K562 (cell line): ENCODE data around the gene ANGPTL7. TPM values are rescaled to one million over a fixed set of nuclear protein-coding genes. Genes with fewer than 3 reads are reported as not detected.

Experiments used
- ATAC-seq: fragments of 200-7000 bp; cut with Tn5 transposase; 3 replicates; pipeline ENCODE4 v1.9.1; 2020; ENCODE audit warnings: moderate library complexity
- BruUV-seq: library from RNA; stranded (reverse); fragments of 400-500 nt; replicated peaks from 2 replicates; lab custom pipeline; 2021; lab: Mats Ljungman, UMichigan
- CTCF ChIA-PET: fragments of 300-600 bp; formaldehyde crosslinking; extraction: SDS; loops from one replicate; lab custom pipeline; 2021; ENCODE audit warnings: low intra/inter-chr PET ratio; lab: Yijun Ruan, JAX
- POLR2A ChIA-PET: fragments of 300-600, 350-650 bp; sonication (Branson Sonifier 250); formaldehyde crosslinking; extraction: SDS; loops from one replicate; lab custom pipeline; 2021; ENCODE audit warnings: antibody characterized with exemption, inconsistent platforms; lab: Yijun Ruan, JAX
- DNase-seq, 4 experiments: peaks; one replicate each; pipeline versions ENCODE4 v3.0.0 to v3.0.0-alpha.2; 2011 to 2018; ENCODE audit warnings: low spot score in 3 of 4, mixed read lengths in 3 of 4; ENCODE audit errors: extremely low read depth in 1 of 4
- FAIRE-seq: peaks from 2 replicates; lab custom pipeline; 2011; peaks lifted over from hg19 to GRCh38; lab: Jason Lieb, UNC
- H2AFZ ChIP-seq: 2 replicates; pipeline ENCODE4 v1.6.0; 2011; ENCODE audit warnings: low read depth, low read length, control low read depth, inconsistent platforms
- H3K27ac ChIP-seq: fragments of 200-600 bp; 3 replicates; pipeline ENCODE4 v1.8.0; 2011; ENCODE audit warnings: low read depth, mild to moderate bottlenecking, control low read depth, inconsistent platforms, low read length, moderate library complexity, mixed read lengths; ENCODE audit errors: extremely low read depth
- H3K27me3 ChIP-seq, 2 experiments: fragments of 300-600 bp in 1 of 2; 2 replicates in 1 of 2; 3 replicates in 1 of 2; pipeline versions ENCODE4 v1.6.0 to v1.8.0; 2011; ENCODE audit warnings: inconsistent platforms in 2 of 2, low read length in 2 of 2, mild to moderate bottlenecking in 1 of 2, mixed read lengths in 1 of 2, moderate library complexity in 1 of 2; ENCODE audit not compliant: control insufficient read depth in 2 of 2, insufficient read depth in 2 of 2
- H3K36me3 ChIP-seq: fragments of 300-600 bp; 3 replicates; pipeline ENCODE4 v1.8.0; 2011; ENCODE audit warnings: mild to moderate bottlenecking, low read length, inconsistent platforms; ENCODE audit not compliant: control insufficient read depth, insufficient read depth
- H3K4me1 ChIP-seq, 2 experiments: fragments of 200-600 bp in 1 of 2; replicated peaks in 1 of 2; 2 replicates in 1 of 2; 3 replicates in 1 of 2; pipeline versions ENCODE4 v1.5.1 to v1.8.0; 2011; ENCODE audit warnings: inconsistent platforms in 2 of 2, low read length in 2 of 2, mild to moderate bottlenecking in 1 of 2, mixed read lengths in 1 of 2, moderate library complexity in 1 of 2; ENCODE audit not compliant: control insufficient read depth in 2 of 2, insufficient read depth in 2 of 2
- H3K4me2 ChIP-seq: 2 replicates; pipeline ENCODE4 v1.6.1; 2011; ENCODE audit warnings: low read length, control low read depth, inconsistent platforms, mixed read lengths; ENCODE audit not compliant: insufficient read depth
- H3K4me3 ChIP-seq: fragments of 200-600 bp; sonication (generic), shearing (Covaris generic); 2 replicates; pipeline ENCODE4 v1.5.1; 2016; ENCODE audit warnings: control low read depth, inconsistent platforms
- H3K79me2 ChIP-seq: fragments of 200-600 bp; 3 replicates; pipeline ENCODE4 v1.8.0; 2011; ENCODE audit warnings: low read length, inconsistent platforms; ENCODE audit not compliant: control insufficient read depth, insufficient read depth
- H3K9ac ChIP-seq, 2 experiments: 2 replicates each; pipeline versions ENCODE4 v1.6.0 to v1.6.1; 2011; ENCODE audit warnings: low read depth in 2 of 2, low read length in 2 of 2, control low read depth in 1 of 2, inconsistent platforms in 1 of 2, mild to moderate bottlenecking in 1 of 2, mixed read lengths in 1 of 2; ENCODE audit not compliant: insufficient read depth in 1 of 2
- H3K9me1 ChIP-seq: one replicate; pipeline ENCODE4 v1.6.0; 2011; ENCODE audit warnings: inconsistent platforms, mild to moderate bottlenecking, low read length, moderate library complexity; ENCODE audit not compliant: control insufficient read depth, insufficient read depth
- H3K9me3 ChIP-seq: replicated peaks from 2 replicates; pipeline ENCODE4 v1.5.1; 2011; ENCODE audit warnings: low read depth, low read length, inconsistent platforms; ENCODE audit not compliant: control insufficient read depth, insufficient read depth
- H4K20me1 ChIP-seq: replicated peaks from 2 replicates; pipeline ENCODE4 v1.6.1; 2011; ENCODE audit warnings: low read length, inconsistent platforms, mixed read lengths; ENCODE audit not compliant: control insufficient read depth, insufficient read depth
- ARID3A ChIP-seq: IDR thresholded peaks from 2 replicates; pipeline ENCODE4 v1.6.1; 2012; ENCODE audit warnings: low read depth, low read length, improper control_type of control experiment, borderline replicate concordance
- ETS1 ChIP-seq: conservative IDR thresholded peaks from 2 replicates; pipeline ENCODE4 v1.6.1; 2011; ENCODE audit warnings: low read depth, mild to moderate bottlenecking, low read length; ENCODE audit not compliant: control insufficient read depth
- ETV1 ChIP-seq: fragments of 450-650 bp; conservative IDR thresholded peaks from 2 replicates; pipeline ENCODE4 v1.6.1; 2016; ENCODE audit warnings: missing genetic modification characterization, control low read depth, low read depth, missing compliant biosample characterization
- FOS ChIP-seq: IDR thresholded peaks from 3 replicates; pipeline ENCODE4 v1.6.1; 2011; ENCODE audit not compliant: insufficient read length; ENCODE audit errors: extremely low read depth
- GATAD2A ChIP-seq: fragments of 450-650 bp; IDR thresholded peaks from 2 replicates; pipeline ENCODE4 v1.6.1; 2017
- KDM1A ChIP-seq, 2 experiments: fragments of 450-650 bp; IDR thresholded peaks; 2 replicates each; pipeline ENCODE4 v1.6.1; 2016; ENCODE audit warnings: mild to moderate bottlenecking in 2 of 2
- KLF1 ChIP-seq: fragments of 450-650 bp; IDR thresholded peaks from 2 replicates; pipeline ENCODE4 v1.6.1; 2016; ENCODE audit warnings: missing genetic modification characterization, missing compliant biosample characterization
- MXI1 ChIP-seq: IDR thresholded peaks from 2 replicates; pipeline ENCODE4 v1.6.1; 2011; ENCODE audit warnings: low read depth, mild to moderate bottlenecking, improper control_type of control experiment, low read length
- SOX6 ChIP-seq: fragments of 450-650 bp; IDR thresholded peaks from 2 replicates; pipeline ENCODE4 v1.6.1; 2014; ENCODE audit warnings: mild to moderate bottlenecking
- STAG1 ChIP-seq: sonication (generic); formaldehyde crosslinking; IDR thresholded peaks from 2 replicates; pipeline ENCODE4 v1.5.0; 2020; ENCODE audit warnings: missing genetic modification reagents, borderline replicate concordance
- STAT5A ChIP-seq: IDR thresholded peaks from 2 replicates; pipeline ENCODE4 v1.6.1; 2012; ENCODE audit warnings: low read length, inconsistent platforms, borderline replicate concordance
- ZNF165 ChIP-seq: fragments of 250-450 bp; sonication (Bioruptor Pico); IDR thresholded peaks from 2 replicates; pipeline ENCODE4 v1.4.0; 2020; ENCODE audit warnings: borderline replicate concordance
- ZNF316 ChIP-seq: fragments of 450-650 bp; IDR thresholded peaks from 2 replicates; pipeline ENCODE4 v1.6.1; 2016
- ZNF398 ChIP-seq: fragments of 250-450 bp; sonication (Bioruptor Pico); IDR thresholded peaks from 2 replicates; pipeline ENCODE4 v1.8.0; 2021; ENCODE audit warnings: moderate library complexity, mild to moderate bottlenecking, inconsistent platforms
- ZNF444 ChIP-seq: fragments of 250-450 bp; sonication (Bioruptor Pico); IDR thresholded peaks from 2 replicates; pipeline ENCODE4 v1.4.0; 2020; ENCODE audit warnings: mild to moderate bottlenecking, moderate library complexity
- ZNF778 ChIP-seq: fragments of 450-650 bp; formaldehyde crosslinking; IDR thresholded peaks from 2 replicates; pipeline ENCODE4 v1.4.0; 2020; ENCODE audit warnings: mild to moderate bottlenecking, moderate library complexity
- WGBS: fragments of 100-300 bp; shearing (Covaris generic); methylation state at CpG from one replicate; pipeline ENCODE4 v1.1.6; 2016; ENCODE audit warnings: low coverage, mixed read lengths; ENCODE audit not compliant: insufficient coverage; ENCODE audit errors: missing lambda C conversion rate; 5-methylcytosine and 5-hydroxymethylcytosine counted together
- in situ Hi-C: fragments of 300-500 bp; cut with MboI; formaldehyde crosslinking; loops from 4 replicates; pipeline ENCODE4 v1.15.0; 2018; ENCODE audit warnings: inconsistent platforms, mixed read lengths
- intact Hi-C: fragments of 100-400 bp; cut with micrococcal nuclease; formaldehyde crosslinking; loops from 2 replicates; pipeline ENCODE4 v1.14.2; 2022
- polyA plus RNA-seq, 8 experiments: library from polyadenylated mRNA; depleted of rRNA in 4 of 8; stranded (reverse) in 5 of 8; unstranded in 3 of 8; fragments of >200 nt; fragmentation: Nextera tagmentation in 2 of 8; fragmentation: Illumina TruSeq in 1 of 8; extraction: Ambion mirVana in 2 of 8; extraction: Trizol in 1 of 8; gene quantifications; 2 replicates each; pipeline versions ENCODE4 v1.2.1 to v1.2.3, GENCODE V29; 2011 to 2014; ENCODE audit warnings: inconsistent platforms in 1 of 8, missing spikeins in 1 of 8
- total RNA-seq, 7 experiments: library from RNA; depleted of rRNA in 6 of 7; stranded (reverse); fragments of >200 nt in 6 of 7; fragmentation: Illumina TruSeq in 2 of 7; extraction: Trizol in 2 of 7; gene quantifications; 2 replicates each; pipeline versions ENCODE4 v1.2.1 to v1.2.3, GENCODE V29; 2011 to 2021; ENCODE audit warnings: low replicate concordance in 1 of 7
- TF ChIP-seq, protein P1 (sequence below): sonication (generic); formaldehyde crosslinking; IDR thresholded peaks from 2 replicates; pipeline ENCODE4 v1.8.0; 2022; ENCODE audit warnings: mild to moderate bottlenecking, low read depth, missing genetic modification reagents

Gene ANGPTL7
- total and polyA plus RNA-seq, 9 of the 15 experiments (the other 6 are each of a cell fraction or from before 2014, with no cell fraction given) = not detected

DNA sequence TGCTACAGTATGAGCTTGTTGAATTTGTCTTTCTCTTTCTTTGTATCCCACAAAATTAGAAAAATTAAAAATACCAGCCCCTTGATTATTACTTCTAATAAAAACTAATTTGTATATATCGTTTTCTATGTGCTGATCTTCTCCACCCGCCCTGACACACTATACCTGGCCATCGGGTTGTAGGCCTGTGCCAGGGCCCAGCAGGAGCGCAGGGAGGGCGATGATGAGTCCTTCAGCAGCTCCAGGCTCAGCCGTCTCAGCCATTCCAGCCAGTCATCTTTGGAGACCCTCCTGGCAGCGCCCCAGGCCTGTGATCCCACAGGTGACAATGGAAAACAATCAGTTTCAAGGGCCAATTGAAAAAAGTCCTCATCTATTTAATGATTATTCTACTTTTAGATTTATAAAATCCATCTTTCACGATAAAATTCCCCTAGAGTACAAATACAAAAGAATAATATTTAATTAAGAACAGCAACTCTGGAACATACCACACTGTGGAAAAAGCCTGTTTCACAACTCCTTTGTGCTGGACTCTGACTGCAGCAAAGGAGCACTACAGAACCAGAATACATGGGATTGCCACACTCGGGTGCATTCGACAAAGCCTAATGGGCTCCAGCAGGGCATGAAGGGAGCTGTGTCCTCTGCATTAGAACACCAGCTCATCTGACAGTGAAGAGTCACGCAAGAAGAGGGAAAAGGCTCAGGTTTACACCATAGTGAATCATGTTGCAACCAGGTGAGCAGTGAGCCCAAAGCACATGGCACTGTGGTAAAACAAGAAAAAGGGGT is 15.4 kb downstream of the ANGPTL7 start:
- ChIA-PET CTCF (no interaction called here), POLR2A (interaction anchor here (1.4 kb wide), 1 partner anchor 12 kb away, joined by 3 read pairs; no protein-coding TSS in a partner anchor)
- intact Hi-C loops (no loop called here), in situ Hi-C loops (no loop called here)
- Histone ChIP-seq H3K4me3 (no peak overlapping the region), H4K20me1 (no peaks in the 10 kb centered on the region), H3K36me3 (peaks cover 84% of the 10 kb centered on the region), H3K79me2 (no peaks in the 10 kb centered on the region), H3K27ac (no peak overlapping the region), H3K9ac (no peak overlapping the region), H3K27me3 (no peaks in the 10 kb centered on the region), H3K4me2 (no peak overlapping the region), H3K4me1 (no peaks in the 10 kb centered on the region), H3K9me1 (peaks cover 2% of the 10 kb centered on the region), H3K9me3 (no peaks in the 10 kb centered on the region), H2AFZ (no peak overlapping the region)
- FAIRE-seq (no peak), DNase-seq (no peak), ATAC-seq (no peak)
- WGBS = 93% methylated on average over 11 of the region's 11 CpGs
- BruUV-seq = no TSS peak
- TF ChIP-seq ARID3A (no peak), FOS (no peak), ETV1 (tag) (no peak), GATAD2A (no peak), ETS1 (no peak), MXI1 (no peak), ZNF316 (no peak), ZNF398 (CRISPR knock-in tag) (no peak), SOX6 (no peak), KLF1 (tag) (no peak), ZNF444 (CRISPR knock-in tag) (no peak), ZNF778 (CRISPR knock-in tag) (no peak), STAT5A (no peak), KDM1A (IDR thresholded peaks at IDR 0.05) (no peak), ZNF165 (CRISPR knock-in tag) (no peak), STAG1 (CRISPR knock-in tag) (no peak)
- TF ChIP-seq, protein P1, sequence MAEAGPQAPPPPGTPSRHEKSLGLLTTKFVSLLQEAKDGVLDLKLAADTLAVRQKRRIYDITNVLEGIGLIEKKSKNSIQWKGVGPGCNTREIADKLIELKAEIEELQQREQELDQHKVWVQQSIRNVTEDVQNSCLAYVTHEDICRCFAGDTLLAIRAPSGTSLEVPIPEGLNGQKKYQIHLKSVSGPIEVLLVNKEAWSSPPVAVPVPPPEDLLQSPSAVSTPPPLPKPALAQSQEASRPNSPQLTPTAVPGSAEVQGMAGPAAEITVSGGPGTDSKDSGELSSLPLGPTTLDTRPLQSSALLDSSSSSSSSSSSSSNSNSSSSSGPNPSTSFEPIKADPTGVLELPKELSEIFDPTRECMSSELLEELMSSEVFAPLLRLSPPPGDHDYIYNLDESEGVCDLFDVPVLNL (CRISPR knock-in tag) = no peak
